NCI-H146 treated with DMSO at 0.1 percent for 48 hours (cell line): ENCODE data around the gene AGTPBP1.

Experiments used
- DNase-seq: peaks from one replicate; lab custom pipeline; 2025; ENCODE audit not compliant: unreplicated experiment; lab: John Stamatoyannopoulos, UW

AGTPBP1 gene

DNA sequence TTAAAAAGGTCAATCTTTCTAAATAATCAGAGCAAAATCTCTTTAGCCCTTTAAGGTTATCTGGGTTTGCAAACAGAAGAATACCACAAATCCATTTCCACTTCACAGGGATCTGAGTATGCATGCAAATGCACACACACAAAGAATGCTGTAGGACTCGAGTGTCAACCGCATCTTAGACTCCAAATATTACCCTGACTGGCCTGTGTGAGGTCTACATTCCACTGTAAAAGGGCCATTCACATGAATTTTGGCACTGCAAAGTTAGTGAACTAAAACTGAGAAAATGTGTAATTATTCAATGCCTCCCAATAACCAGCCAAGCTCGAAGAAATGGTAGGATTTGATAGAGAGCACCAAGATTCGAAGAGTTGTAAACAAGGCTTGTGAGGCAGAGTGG is 199.9 kb downstream of the AGTPBP1 start:
- DNase-seq: no peak

DNA sequence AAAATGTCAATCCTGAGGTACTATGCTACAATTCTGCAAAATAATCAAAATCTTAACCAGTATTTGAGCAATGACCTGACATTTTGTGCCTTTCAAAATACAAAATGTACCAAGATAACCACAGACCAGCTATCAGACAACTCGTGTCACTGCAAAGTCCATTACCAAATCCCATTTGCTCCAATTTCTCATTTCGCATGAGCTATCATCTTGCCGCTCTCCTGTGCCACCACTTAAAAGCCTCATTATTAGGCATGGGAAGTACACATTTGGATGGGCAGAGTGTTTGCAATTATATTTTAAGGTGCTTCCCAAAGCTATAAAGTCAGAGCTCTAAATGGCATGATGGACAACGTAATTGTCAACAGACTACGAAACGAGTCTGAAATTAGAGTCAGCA is 205.2 kb downstream of the AGTPBP1 start:
- no peak for DNase-seq

DNA sequence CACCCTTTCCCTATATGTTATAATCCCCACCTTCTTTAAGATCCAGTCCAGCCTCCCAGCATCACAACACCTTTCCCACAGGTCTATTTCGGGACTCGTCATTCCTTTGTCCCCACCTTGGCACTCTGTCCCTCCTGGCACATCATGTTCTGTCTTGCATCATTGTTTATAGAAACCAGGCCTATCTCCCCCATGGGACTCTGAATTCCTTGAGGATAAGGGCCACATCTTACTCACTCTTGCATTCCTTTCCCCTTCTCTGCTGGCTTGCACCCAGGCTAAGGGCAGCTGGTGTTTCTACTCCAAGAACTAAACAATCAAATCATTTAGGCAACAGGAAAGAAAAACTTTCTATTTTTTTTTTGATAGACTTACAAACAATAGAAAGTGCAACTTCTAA is 205.7 kb downstream of the AGTPBP1 start:
- DNase-seq: no peak

DNA sequence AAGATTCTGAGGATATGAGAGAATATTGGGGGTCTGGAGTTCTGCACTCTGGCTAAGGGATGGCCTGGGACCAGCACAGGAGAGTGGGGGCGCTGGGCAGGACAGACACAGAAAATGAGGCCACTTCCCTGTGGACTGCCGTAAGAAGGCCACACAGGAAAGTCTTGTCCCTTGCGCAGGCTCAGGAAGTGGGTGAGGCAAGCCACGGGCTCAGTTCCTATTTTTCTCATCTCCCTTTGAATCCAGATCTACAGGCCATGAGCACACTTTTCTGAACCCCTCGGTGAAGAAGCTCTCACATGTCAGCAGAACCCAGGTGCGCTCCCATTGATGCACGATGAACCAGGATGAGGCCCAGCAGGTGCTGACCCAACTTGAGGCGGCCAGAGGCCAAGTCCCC is 207.4 kb downstream of the AGTPBP1 start:
- no peak for DNase-seq

DNA sequence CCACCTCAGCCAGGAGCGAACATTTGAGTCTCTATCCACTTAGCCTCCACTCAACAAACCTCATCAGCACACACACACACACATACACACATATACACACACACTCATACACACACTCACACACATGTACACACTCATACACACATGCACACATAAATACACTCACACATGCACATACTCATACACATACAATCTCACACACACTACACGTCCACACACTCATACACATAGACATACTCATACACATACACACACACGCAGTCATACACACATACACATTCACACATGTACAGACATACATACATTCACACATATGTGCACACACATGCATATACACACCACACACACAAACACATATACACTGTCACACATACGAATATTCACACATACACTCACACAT is 208.2 kb downstream of the AGTPBP1 start:
- DNase-seq: no peak

DNA sequence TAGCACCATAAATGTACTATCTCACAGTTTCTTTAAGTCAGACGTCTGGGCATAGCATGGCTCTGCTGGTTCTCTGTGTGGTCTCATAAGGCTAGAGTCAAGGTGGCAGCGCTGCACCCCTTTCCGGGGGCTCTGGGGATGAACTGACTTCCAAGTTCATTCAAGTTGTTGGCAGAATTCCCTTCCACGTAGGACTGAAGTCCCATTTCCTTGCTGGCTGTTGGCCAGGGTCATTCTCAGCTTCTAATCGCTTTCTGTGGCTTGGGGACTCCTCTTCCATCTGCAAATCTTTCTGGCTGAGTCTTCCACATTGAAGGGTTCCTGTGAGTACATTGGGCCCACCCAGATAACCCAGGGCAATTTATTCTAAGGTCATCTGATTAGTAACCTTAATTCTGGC is 211.0 kb downstream of the AGTPBP1 start:
- no peak for DNase-seq

DNA sequence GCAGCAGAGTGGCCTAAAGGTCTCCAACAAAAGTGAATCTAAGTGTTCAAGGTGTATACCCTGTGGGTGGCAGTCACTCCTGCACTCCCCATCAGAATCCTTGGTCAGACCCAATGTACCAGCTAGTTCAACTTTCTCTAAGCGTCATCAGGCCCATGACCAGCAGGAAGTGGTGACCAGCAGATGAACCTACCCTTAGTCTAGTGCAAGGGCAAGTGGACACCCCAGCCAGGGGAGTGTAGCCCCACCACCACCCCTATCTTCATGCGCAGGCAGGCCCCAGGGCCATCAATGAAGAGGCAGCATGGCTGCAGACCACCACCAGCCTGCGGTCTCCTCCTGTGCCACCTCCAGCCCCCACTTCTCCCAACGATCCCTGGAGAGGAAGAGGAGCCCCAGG is 213.1 kb downstream of the AGTPBP1 start:
- DNase-seq: no peak

DNA sequence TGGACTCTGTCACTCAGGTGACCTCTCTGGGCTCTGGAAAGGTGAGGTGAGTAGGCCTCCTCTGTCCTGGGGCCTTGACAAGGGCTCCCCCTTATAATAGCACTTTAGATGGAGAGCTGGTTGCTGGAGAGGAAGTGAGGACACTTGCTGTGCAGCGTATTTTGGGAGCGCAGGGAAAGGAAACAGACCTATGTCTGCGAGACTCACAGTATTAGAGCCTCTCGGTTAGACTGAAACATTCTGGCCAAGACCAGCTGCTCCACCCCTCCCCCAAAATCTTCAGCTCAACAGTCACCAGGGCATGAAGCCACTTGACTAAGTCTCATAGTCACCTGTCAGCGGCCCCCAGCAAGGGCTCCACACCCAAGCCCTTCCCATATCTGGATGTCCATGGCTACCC is 213.6 kb downstream of the AGTPBP1 start:
- DNase-seq: no peak

DNA sequence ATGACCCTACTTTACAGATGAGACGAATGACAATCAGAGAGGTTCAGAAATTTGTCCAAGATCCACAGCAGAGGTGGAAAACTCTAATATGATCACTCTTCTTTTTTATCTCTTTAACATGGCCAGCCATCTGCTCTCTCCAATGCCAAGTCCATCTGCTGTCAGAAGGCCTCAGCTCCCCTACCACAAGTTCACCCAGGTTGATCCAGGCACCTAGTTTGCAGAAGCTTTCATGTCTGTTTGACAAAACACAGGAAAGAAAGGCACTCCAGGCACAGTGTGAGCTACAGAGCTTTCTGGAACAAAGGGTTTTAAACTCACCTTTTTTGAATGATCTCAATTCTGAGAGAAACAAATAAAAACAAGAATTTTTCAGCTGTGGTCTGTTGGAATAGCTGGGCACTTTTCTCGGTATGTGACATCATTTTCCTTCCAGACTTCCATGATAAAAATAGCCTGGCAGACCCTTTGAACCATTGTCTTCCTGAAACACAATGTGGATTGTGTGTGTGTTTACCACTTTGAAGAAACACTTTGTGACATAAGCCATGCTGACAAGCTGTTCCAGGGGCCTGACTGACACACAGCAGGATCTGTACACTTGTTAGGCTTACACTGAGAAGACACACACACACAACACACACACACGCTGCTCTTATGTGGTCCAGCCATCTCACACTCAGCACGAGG is 214.3 kb downstream of the AGTPBP1 start:
- no peak for DNase-seq

DNA sequence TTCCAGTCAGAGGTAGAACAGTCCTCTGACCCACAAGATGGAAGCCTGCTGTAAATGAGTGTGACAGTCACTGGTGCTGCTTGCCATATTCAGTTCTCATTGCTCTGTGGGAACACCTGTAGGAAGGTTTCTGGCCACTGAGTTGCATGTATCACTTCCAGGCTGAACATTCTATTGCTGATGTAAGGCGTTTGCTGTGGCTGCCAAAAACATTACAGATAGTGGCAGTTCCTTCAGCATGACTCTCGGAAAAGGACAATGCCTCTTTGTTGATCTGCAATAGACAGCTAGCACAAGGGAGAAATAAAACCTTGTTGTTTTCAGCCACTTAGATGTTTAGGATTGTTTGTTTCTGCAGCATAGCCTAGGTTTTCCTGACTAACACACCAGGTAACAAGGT is 217.2 kb downstream of the AGTPBP1 start:
- DNase-seq: no peak

DNA sequence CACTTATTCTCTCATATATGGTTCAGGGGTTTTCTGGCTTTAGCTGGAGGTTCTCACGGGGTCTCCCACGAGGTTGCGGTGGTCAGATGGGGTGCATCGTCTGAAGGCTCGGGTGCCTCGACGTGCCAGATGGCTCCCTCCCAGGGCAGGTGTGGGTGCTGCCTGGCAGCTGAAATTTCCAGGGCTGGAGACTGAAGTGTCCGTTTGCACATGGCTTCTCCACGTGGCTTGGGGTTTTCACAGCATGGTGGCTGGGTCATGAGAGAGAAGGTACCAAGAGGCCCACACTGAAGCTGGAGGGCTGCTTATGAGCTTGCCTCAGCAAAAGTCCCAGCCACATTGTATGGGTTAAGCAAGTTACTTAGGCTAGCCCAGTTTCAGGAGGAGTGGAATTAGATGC is 218.6 kb downstream of the AGTPBP1 start:
- DNase-seq: no peak

DNA sequence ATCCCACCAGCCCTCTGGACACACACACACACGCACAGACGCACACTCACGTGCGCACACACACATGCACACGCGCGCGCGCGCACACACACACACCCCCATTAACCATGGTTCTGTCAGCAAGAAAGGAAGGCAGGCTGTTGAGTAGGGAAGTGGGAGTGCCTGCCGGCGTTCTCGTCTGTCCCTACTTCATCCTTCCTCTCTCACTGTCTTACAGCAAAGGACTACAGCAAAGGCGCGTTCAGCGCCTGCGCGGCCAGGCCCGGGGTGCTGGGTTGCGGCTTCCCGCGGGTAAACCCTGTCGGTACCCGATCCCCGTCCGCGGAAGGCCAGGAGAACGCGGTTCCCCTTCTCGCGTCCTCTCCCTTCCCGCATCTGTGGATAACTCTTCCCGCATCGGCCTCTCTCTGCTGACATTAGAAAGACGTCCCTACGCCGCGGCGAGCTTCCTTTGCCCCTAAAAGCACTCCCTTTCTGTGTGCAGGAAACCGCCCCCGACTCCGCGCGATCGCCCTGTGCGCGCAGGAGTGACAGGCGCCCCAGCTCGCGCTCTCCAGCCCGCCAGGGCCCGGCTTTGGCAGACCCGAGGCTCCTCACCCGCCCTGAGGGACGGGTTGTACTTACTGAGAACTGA is 219.2 kb downstream of the AGTPBP1 start:
- peak; percentile 30 for DNase-seq

DNA sequence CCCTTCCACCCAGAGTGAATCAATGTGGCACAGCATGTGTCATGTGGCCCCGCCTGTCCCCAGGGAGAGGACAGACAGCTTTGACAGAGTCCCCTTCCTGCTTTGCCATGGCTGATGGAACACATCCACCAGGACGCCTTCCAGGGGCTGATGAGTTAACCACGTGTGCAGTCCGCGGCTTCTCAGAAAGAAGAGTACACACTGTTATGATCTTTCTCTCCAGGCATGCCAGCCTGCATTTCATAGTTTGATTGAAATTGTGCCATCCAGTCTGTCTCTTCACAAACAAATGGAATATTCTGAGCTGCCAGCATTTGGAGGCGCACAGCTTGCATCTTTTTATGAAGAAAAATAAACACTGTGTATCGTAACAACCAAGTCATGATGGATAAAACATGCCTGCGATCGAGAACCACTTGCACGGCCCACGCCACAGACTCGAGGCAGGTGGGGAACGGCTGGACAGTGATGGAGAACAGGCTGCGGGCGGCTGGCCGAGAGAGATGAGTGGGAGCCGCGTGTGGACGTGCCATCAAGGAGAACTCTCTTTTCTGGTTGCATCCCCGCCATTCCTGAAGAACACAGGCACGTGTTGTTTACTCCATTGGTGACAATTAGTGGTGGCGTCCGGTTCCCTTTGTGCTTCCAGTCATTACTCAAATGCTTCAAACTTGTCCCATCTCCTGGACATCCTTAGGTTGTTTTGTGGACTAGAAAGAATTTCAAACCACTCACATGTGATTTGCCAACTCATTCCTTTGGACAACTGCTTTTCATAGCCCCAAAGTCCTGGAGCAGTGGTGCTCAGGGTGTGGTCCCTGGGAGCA is 220.2 kb downstream of the AGTPBP1 start:
- DNase-seq: no peak

DNA sequence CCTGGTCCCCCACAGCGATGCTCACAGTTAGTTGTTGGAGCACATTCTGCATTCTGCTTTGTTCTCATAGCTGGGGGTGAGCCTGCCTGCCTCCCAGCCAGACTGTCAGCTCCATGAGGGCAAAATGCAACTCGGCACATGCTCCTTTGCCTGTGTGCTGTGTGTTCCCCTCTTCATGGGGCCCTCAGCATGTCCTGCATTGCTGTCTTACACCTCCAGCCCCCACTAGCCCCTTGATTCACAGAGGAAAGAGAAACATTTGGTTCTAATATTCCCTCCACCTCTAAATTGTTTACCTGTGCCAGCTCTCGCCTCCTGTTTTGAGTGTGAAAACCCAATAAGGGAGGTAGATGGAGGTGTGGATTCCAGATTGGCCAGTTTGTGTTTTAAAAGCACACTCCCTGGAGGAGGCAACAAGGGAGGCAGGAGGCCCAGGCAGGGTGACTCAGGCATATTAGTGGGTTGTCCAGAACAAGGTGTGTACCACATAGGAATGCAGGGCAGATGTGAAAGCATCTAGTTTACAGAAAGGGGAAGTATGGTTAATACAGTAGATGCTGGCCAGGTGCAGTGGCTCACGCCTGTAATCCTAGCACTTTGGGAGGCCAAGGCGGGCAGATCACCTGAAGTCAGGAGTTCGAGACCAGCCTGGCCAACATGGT is 224.6 kb downstream of the AGTPBP1 start:
- no peak for DNase-seq

DNA sequence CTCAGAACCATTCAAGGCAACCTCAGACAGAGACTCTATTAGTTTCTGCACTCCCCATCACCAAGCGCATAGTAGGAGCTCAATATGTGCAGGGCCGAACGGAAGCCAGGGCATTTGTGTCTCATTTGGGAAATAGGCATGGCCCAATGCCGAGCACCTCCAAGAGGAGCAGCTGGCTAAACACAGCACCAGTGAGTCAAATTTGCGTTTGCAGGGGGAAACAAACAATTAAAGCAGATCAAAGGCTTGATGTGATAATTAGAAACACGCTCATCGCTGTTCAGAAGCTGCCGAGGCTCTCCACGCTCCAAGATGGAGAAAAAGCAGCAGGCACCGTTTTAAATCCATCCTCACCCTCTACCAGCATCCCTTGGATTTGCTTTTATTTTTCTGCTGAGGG is 225.3 kb downstream of the AGTPBP1 start:
- DNase-seq: peak; percentile 3

DNA sequence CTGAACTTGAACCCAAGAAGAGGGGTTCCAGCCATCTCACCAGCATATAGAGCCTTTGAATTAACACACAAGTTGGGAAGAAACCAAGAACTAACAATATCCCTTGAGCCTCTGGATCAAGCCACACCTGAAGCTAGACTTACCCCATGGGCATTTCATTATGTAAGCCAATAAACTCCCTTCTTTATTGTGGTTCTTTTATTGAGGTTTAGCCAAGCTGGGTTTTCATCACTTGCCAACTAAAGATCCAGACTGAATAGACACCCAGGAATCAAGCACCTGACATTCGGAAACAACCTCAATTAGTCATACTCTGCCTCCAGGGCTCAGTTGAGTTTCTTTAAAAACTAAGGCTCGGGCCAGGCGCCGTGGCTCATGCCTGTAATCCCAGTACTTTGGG is 226.7 kb downstream of the AGTPBP1 start:
- no peak for DNase-seq

DNA sequence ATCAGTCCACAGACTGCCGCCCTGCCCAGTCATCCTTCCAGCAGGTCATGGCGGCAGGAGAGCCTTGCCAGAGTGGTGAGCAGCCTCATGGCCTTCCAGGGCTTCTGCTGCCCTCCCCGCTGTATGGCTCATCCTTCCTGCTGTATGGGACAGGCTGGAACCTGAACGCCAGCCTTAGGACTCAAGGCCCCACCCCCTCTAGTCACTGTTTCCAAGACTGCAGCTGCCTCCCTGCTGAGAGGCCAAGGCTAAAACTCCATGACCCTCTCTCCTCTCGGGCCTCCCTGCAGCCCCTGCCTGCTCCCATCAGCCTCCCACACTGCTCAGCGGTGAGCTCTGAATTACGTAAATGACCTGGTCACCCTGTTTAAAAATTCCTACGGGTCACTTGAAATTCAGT is 227.5 kb downstream of the AGTPBP1 start:
- no peak for DNase-seq

DNA sequence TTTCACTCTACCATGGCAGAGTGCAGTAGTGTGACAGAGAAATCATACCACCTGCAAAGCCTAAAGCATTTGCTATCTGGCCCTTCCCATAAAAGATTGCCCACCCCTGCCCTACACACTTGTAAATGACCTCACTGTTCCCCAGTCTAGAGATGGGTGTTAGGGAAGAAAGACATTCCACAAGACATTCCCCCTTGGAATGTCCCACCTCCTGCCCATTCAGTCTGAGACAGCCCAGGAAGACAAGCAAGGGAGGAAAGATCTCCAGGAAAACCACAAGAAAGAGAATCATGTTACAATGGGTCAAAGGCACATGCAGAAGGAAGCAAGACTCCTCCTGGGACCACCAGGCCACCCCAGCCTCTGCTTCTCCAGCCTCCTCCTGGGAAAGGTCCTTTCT is 230.0 kb downstream of the AGTPBP1 start:
- no peak for DNase-seq

DNA sequence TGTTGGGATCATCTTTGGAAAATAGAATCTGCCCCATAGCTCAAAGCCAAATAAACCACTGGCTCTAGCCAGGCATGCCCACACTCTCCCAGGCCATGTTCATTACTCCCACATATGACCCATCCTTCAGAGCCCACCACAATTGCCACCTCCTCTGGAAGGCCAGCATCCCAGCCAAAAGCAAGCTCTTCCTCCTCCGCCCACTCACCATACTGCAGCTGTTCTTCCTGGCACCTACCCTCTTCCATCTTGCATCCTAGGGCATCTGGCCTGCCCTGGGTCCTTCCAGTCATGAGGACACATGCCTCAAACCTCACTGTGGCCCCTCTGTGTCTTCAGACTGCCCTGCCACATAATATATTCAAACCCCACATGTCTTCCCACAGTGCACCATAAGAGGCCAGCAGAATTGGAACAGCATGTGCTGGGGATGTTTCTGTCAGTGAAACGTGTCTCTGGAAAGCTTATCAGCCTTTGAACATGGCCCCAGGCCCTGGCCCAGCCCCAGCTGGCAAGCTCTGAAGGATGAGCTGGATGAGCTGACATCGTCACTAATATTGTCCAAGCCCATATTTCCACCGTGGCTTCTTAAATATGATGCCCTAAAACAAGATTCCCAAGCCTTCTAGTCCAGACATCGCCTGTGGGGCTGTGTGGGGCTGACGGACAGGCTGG is 230.8 kb downstream of the AGTPBP1 start:
- no peak for DNase-seq

DNA sequence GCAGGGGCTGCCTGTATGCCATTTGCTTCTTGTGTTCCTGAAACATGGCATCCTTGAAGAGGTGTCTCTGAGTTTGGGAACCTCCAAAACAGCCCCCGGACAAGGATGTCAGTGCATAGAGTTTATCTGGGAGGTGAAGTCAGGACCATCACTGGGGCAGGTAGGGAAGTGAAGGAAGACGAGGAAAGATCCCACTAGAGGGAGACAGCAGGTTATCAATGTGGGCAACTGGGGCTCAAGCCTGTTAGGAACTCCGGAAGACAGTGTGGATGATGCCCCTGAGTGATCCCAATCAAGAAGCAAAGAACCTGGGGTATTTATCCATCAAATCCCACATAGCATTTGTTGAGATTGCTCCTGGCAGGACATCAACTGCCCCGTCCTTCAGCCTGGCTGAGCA is 233.1 kb downstream of the AGTPBP1 start:
- peak; percentile 2 for DNase-seq

DNA sequence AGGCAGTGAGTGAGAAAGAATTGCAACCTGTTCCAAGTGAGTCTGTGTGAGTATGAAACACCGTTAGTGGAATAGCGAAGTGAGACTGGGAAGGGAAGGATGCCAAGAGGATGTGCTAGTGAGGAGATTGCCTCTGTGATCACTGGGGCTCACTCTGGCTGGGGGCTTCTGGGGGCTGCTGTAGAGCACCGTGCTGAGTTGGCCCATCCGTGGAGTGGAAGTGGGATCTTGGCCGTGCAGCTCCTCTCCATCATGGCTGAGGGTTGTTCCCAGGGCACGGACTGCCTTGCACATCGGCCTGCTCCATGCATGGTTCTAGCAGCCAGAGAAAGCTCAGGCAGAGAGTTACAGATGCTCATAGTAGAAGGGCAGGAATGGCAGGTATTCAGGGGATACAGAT is 236.1 kb downstream of the AGTPBP1 start:
- DNase-seq: no peak
